ENCODE measurements around the gene CDKN1B. TPM values are rescaled to one million over a fixed set of nuclear protein-coding genes. Genes with fewer than 3 reads are reported as not detected.

CDKN1B gene
- total and polyA plus RNA-seq, 7 donors, result 36.8 to 106 (median 52.5) TPM

- 89 to 91% methylated on average over 5 of the region's 5 CpGs for WGBS, 2 donors
- Histone ChIP-seq H3K9me3 (no peaks in the 10 kb centered on the region), H3K27me3 (no peaks in the 10 kb centered on the region), H3K4me1 (no peaks in the 10 kb centered on the region), H3K27ac (no peak overlapping the region), H3K4me3 (no peak overlapping the region), H3K36me3 (no peaks in the 10 kb centered on the region)
- DNase-seq, result no peak
- intact Hi-C loops (cut with DNase I), result no loop called here
- no peak for TF ChIP-seq POLR2A (IDR thresholded peaks at IDR 0.05)
- TF ChIP-seq POLR2AphosphoS5 (IDR thresholded peaks at IDR 0.05), result no peak
- no peak for TF ChIP-seq EP300 (IDR thresholded peaks at IDR 0.05)
- no peak for TF ChIP-seq CTCF (IDR thresholded peaks at IDR 0.05)
Measured at GRCh38 chr12:12689647-12690300, 27.4 kb upstream of the CDKN1B start.

- no peak for TF ChIP-seq POLR2A (IDR thresholded peaks at IDR 0.05)
- TF ChIP-seq POLR2AphosphoS5 (IDR thresholded peaks at IDR 0.05), result no peak
- TF ChIP-seq EP300 (IDR thresholded peaks at IDR 0.05), result no peak
- no peak for TF ChIP-seq CTCF (IDR thresholded peaks at IDR 0.05)
- no peak for DNase-seq
- intact Hi-C loops (cut with DNase I), result no loop called here
- Histone ChIP-seq H3K27me3 (no peaks in the 10 kb centered on the region), H3K4me1 (peaks cover 0 to 5% (median 0%) of the 10 kb centered on the region in 4 donors), H3K4me3 (no peak overlapping the region), H3K9me3 (no peaks in the 10 kb centered on the region), H3K36me3 (no peaks in the 10 kb centered on the region), H3K27ac (no peak overlapping the region)
- 83 to 92% methylated on average over 2 of the region's 2 CpGs for WGBS, 2 donors
Measured at GRCh38 chr12:12691549-12691948, 25.6 kb upstream of the CDKN1B start.

GRCh38 chr12:12693111-12693671 is 24.0 kb upstream of the CDKN1B start:
- Histone ChIP-seq H3K9me3 (no peaks in the 10 kb centered on the region), H3K4me3 (no peak overlapping the region), H3K27me3 (no peaks in the 10 kb centered on the region), H3K27ac (no peak overlapping the region), H3K4me1 (peaks cover 0 to 10% (median 0%) of the 10 kb centered on the region in 4 donors), H3K36me3 (no peaks in the 10 kb centered on the region)
- 84 to 93% methylated on average over 3 of the region's 3 CpGs for WGBS, 2 donors
- TF ChIP-seq EP300 (IDR thresholded peaks at IDR 0.05), result no peak
- TF ChIP-seq CTCF (IDR thresholded peaks at IDR 0.05), result no peak
- DNase-seq, result no peak
- intact Hi-C loops (cut with DNase I), result no loop called here

GRCh38 chr12:12696562-12697383 is 20.4 kb upstream of the CDKN1B start:
- DNase-seq, result peak; percentile 94
- H3K27me3 ChIP-seq, result no peaks in the 10 kb centered on the region
- no peaks in the 10 kb centered on the region for H3K36me3 ChIP-seq
- peaks cover 0 to 10% (median 0%) of the 10 kb centered on the region in 4 donors for H3K4me1 ChIP-seq
- 3 to 4% methylated on average over 29 of the region's 29 CpGs for WGBS, 2 donors
- no peaks in the 10 kb centered on the region for H3K9me3 ChIP-seq
- peak overlapping the region; percentile 44 to 59 (median 54) for H3K4me3 ChIP-seq
- intact Hi-C loops (cut with DNase I), result loop anchor here (2.0 to 5.0 kb wide), 2 partner anchors 86 to 134 kb away; partner anchors contain the start of genes CREBL2 and DUSP16
- H3K27ac ChIP-seq, result peak overlapping the region; percentile 85 to 93 (median 88)
- TF ChIP-seq POLR2A (IDR thresholded peaks at IDR 0.05) (peak in 1 of 2 donors; percentile 77), CTCF (IDR thresholded peaks at IDR 0.05) (no peak), POLR2AphosphoS5 (IDR thresholded peaks at IDR 0.05) (peak; percentile 73 to 94 (median 85))
